IPS DF 6.9 (cell line): Measurements from ENCODE around the gene POLN.

Source experiments
- DNase-seq: peaks from one replicate; pipeline ENCODE4 v3.0.0-alpha.2; 2013; ENCODE audit warnings: low read depth, low spot score
- H3K27ac ChIP-seq: one replicate; pipeline ENCODE4 v1.5.1; 2013; ENCODE audit warnings: low read length, control low read depth
- H3K27me3 ChIP-seq: 2 replicates; pipeline ENCODE4 v1.6.1; 2013; ENCODE audit warnings: mild to moderate bottlenecking, low read length; ENCODE audit not compliant: control insufficient read depth, insufficient read depth
- H3K36me3 ChIP-seq: 2 replicates; pipeline ENCODE4 v1.6.1; 2013; ENCODE audit warnings: low read length; ENCODE audit not compliant: control insufficient read depth, insufficient read depth
- H3K4me1 ChIP-seq: 2 replicates; pipeline ENCODE4 v1.6.1; 2013; ENCODE audit warnings: low read length; ENCODE audit not compliant: control insufficient read depth, insufficient read depth
- H3K4me3 ChIP-seq: 2 replicates; pipeline ENCODE4 v1.5.1; 2013; ENCODE audit warnings: mild to moderate bottlenecking, low read length
- H3K9me3 ChIP-seq: 2 replicates; pipeline ENCODE4 v1.6.1; 2013; ENCODE audit warnings: low read length, inconsistent platforms; ENCODE audit not compliant: control insufficient read depth, insufficient read depth
- WGBS: extraction: QIAGEN DNeasy Blood & Tissue Kit; methylation state at CpG from one replicate; pipeline ENCODE4 v1.1.7; 2013; ENCODE audit warnings: mixed read lengths, missing lambda C conversion rate; ENCODE audit not compliant: insufficient read length, insufficient coverage; 5-methylcytosine and 5-hydroxymethylcytosine counted together

The POLN gene

DNA sequence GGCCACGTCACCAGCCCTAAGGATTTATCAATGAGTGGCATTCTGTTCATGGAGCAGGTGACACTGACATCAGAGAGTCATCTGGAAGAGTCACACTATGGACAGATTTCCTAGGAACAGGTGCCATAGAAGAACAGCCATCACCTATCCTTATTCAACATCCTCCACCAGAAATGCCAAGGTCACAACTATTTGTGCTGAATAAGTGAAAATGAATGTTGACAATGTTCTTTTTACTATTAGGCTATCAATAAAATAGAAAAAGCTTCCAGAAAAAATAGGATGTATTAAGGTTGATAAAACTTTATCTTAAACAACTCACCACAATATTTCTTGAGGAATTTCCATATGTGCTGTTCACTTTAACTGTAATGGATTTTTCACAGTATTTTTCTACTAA lies 62.9 kb downstream of the POLN start:
- Histone ChIP-seq H3K4me1 (no peaks in the 10 kb centered on the region), H3K27ac (no peak overlapping the region), H3K36me3 (no peaks in the 10 kb centered on the region), H3K9me3 (no peaks in the 10 kb centered on the region), H3K4me3 (no peak overlapping the region), H3K27me3 (no peaks in the 10 kb centered on the region)
- DNase-seq, result no peak
- WGBS, result no CpG with 5 or more reads among the region's 1 CpG

DNA sequence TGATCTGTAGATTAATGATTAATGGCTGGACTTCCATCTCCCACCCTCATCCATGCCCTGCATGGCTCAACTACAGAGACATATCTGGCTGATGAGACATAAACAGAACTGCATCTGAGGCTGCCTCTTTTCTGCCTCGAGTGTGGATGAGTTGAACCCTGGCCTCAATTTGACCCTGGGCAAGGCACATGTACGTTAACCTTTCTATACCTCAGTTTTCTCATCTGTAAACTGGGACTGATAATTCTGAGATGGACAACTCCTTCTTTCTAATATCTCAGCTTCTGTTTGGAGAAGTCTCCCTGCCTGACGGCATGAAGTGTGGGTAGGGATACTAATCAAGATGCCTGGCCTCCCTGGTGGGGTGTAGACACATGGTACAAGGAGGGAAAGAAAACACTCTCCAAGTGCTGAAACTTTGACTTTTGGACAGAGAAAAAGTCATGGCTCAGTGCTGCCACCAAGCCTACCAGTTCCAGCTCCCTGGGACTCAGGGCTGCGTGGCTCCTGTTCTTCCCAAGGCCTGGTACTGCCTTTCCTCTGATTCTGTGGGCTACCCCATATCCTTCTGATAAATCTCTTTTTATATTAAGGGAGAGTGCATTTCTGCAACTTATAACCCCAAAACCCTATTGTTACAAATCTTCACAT lies 64.4 kb downstream of the POLN start:
- no peaks in the 10 kb centered on the region for H3K4me1 ChIP-seq
- no peak for DNase-seq
- H3K27ac ChIP-seq, result no peak overlapping the region
- no CpG with 5 or more reads among the region's 4 CpGs for WGBS
- H3K9me3 ChIP-seq, result no peaks in the 10 kb centered on the region
- H3K4me3 ChIP-seq, result no peak overlapping the region
- no peaks in the 10 kb centered on the region for H3K36me3 ChIP-seq
- no peaks in the 10 kb centered on the region for H3K27me3 ChIP-seq

DNA sequence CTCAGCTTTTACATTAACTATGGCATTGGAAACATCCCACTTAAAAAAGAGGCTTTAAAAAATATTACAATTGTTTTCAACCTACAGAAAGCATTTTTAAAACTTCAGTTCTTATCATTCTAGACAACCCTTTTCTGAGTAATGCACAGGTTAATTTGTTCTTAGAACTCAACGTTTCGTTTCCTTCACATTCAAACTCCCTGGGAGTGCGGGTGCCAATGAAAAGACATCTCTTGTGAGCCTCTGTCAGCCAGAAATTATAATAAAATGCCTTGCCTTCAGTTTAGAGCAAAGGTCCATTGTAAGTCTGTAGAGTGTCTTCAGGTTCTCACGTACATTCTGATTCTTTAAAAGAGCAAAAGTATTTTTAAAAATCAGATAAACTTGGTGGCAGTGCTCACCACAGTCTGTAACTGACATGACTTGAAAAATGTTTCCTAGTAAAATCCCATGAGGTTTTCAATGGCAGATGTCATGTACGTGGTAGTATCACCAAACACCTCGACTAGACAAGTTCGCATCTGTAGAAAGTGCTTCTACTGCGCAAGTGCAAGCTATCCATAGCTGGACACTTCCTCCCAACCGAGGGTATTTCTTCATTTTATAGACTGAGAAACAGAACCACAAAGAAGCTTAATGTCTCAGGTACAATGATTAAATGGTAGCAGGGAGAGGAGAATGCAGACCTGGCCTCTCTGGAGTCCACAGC lies 65.8 kb downstream of the POLN start:
- Histone ChIP-seq H3K4me1 (no peaks in the 10 kb centered on the region), H3K27me3 (no peaks in the 10 kb centered on the region), H3K9me3 (no peaks in the 10 kb centered on the region), H3K4me3 (no peak overlapping the region), H3K27ac (no peak overlapping the region), H3K36me3 (no peaks in the 10 kb centered on the region)
- WGBS, result no CpG with 5 or more reads among the region's 9 CpGs
- DNase-seq, result no peak

DNA sequence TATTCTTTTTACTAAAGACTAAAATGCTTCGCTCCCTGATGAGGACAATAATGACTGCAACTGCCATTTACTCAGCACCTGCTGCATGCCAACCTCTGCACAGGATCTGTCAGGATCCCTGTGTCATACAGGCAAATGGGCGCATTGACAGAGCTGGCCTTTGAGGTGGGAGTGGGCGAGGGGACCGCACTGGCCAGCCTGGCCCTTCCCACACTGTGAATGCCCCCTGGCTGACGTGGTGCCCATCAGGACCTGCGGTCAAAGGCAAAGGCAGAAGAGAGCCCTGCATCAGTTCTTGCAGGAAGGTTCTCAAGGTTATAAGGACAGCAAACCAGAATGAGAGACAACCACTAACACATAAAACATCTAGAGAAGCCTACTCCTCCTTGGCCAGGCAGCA lies 67.9 kb downstream of the POLN start:
- no peaks in the 10 kb centered on the region for H3K36me3 ChIP-seq
- WGBS, result no CpG with 5 or more reads among the region's 6 CpGs
- no peaks in the 10 kb centered on the region for H3K27me3 ChIP-seq
- no peaks in the 10 kb centered on the region for H3K4me1 ChIP-seq
- DNase-seq, result no peak
- no peak overlapping the region for H3K4me3 ChIP-seq
- no peak overlapping the region for H3K27ac ChIP-seq
- no peaks in the 10 kb centered on the region for H3K9me3 ChIP-seq

DNA sequence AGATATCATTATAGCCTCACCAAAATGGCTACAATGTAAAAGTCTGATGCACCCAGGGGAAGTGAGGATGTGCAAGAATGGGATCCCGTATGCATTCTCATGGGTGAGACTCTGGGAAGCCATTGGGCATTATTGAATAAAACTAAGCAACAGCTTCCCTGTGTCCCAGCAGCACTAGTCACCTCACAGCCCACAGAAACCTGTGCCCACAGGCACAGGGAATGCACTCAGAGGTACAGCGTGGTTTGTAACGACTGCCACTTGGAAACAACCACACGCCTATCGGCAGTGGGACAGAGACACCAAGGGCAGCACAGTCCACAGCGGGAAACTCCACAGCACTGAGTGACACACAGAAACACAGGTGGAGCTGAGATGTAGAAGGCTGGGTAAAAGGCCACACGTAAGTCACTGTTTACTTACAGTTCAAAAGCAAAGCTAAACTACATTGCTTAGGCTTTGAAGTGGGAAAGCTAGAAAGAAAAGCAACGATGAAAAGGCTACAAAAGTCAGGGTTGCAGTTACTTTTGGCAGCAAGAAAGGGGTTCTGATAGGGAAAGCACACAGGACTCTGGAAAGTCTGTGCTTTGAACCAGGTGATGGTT lies 69.2 kb downstream of the POLN start:
- no CpG with 5 or more reads among the region's 8 CpGs for WGBS
- no peaks in the 10 kb centered on the region for H3K9me3 ChIP-seq
- no peak for DNase-seq
- H3K4me3 ChIP-seq, result no peak overlapping the region
- no peaks in the 10 kb centered on the region for H3K36me3 ChIP-seq
- H3K27me3 ChIP-seq, result no peaks in the 10 kb centered on the region
- no peak overlapping the region for H3K27ac ChIP-seq
- no peaks in the 10 kb centered on the region for H3K4me1 ChIP-seq

DNA sequence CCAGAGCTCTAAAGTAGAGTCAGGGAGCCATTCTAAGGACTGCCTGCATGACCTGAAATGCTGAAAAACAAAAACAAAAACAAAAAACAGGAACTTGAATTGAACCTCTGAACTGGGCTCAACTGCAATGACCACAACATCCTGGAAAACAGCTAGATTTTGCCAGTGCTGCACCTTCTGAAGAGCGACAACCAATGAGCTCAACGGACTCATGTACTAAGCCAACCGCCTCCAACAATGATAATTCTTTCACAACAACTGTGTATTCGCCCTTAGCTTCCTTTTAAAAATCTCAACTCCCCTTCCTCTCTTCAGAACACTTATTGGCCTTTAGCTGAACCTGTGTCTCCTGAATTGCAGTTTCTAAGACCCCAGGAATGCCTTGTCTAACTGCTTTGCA lies 69.8 kb downstream of the POLN start:
- Histone ChIP-seq H3K4me3 (no peak overlapping the region), H3K9me3 (no peaks in the 10 kb centered on the region), H3K4me1 (no peaks in the 10 kb centered on the region), H3K27ac (no peak overlapping the region), H3K36me3 (no peaks in the 10 kb centered on the region), H3K27me3 (no peaks in the 10 kb centered on the region)
- no CpG with 5 or more reads among the region's 4 CpGs for WGBS
- no peak for DNase-seq

DNA sequence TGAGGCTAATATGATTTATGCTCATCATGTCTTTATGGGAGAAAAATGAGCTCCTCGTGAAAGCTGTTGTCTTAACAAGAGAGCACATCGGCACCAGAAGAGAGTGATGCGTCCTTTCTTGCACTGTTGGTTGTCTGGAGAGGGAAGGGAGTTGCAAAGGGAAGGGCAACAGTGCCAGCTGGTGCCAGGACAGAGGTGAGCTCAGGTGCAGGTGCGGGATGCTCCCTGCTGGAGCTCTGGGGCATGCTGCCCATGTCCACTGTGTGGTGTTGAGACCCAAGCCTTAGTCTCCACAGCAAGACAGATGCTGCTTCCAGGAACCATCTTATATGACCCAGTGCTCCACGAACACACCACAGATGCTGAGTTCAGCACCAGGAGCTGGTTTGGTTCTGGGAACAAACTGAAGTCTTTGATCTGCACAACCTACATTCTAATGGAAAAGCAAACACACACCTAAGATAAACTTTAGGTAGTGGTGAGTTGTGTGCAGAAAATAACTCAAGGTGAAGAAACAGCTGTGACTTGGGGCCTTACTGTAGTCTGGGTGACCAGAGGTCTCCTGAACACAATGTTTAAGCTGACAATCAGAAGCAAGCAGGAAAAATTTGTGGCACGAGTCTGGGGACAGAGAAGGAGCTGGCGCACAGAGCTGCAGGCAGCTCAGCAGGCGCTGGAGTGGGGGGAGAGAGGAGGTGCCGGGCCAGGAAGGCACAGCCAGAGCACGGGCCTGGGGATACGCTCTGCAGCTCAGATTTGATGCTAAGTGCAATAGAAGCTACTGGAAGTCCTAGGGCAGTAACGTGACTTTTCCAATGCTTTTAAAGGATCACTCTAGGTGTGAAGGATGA lies 73.2 kb downstream of the POLN start:
- no peak for DNase-seq
- no peaks in the 10 kb centered on the region for H3K36me3 ChIP-seq
- H3K9me3 ChIP-seq, result no peaks in the 10 kb centered on the region
- H3K27me3 ChIP-seq, result no peaks in the 10 kb centered on the region
- no peak overlapping the region for H3K27ac ChIP-seq
- no peak overlapping the region for H3K4me3 ChIP-seq
- no CpG with 5 or more reads among the region's 12 CpGs for WGBS
- no peaks in the 10 kb centered on the region for H3K4me1 ChIP-seq

DNA sequence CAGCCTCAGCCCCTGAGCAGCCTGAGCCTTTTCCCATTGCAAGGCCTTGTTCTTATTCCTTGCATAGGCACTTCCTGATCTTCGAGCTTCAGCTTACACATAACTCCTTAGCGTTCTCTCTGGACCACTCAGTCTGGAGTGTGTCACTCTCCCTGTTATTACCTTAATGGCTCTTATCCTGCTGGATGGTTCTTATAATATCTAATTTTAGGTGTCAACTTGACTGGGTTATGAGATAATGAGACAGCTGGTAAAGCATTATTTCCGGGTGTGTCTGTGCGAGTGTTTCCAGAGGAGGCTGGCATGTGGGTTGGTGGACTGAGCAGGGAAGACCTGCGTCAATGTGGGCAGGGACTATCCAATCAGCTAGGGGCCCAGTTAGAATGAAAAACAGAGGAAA lies 75.7 kb downstream of the POLN start:
- no peaks in the 10 kb centered on the region for H3K36me3 ChIP-seq
- no peak for DNase-seq
- H3K4me1 ChIP-seq, result no peaks in the 10 kb centered on the region
- WGBS, result no CpG with 5 or more reads among the region's 5 CpGs
- no peaks in the 10 kb centered on the region for H3K9me3 ChIP-seq
- H3K27ac ChIP-seq, result no peak overlapping the region
- H3K4me3 ChIP-seq, result no peak overlapping the region
- H3K27me3 ChIP-seq, result no peaks in the 10 kb centered on the region

DNA sequence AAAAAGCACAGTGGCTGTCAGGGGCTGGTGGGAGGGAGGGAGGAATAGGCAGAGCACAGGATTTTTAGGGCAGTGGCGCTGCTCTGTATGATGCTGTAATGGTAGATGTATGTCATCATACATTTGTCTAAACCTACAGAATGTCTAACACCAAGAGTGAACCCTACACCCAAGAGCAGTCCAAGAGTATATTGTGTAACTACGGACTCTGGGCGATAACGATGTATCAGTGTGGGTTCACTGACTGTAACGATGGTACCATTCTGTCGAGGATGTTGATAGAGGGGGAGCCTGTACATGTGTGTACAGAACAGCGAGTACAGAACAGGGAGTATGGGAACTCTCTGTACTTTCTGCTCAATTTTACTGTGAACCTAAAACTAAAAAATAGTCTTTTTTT lies 76.5 kb downstream of the POLN start:
- no peaks in the 10 kb centered on the region for H3K9me3 ChIP-seq
- H3K27ac ChIP-seq, result no peak overlapping the region
- H3K36me3 ChIP-seq, result no peaks in the 10 kb centered on the region
- H3K4me3 ChIP-seq, result no peak overlapping the region
- no peaks in the 10 kb centered on the region for H3K27me3 ChIP-seq
- H3K4me1 ChIP-seq, result no peaks in the 10 kb centered on the region
- no CpG with 5 or more reads among the region's 7 CpGs for WGBS
- DNase-seq, result no peak

DNA sequence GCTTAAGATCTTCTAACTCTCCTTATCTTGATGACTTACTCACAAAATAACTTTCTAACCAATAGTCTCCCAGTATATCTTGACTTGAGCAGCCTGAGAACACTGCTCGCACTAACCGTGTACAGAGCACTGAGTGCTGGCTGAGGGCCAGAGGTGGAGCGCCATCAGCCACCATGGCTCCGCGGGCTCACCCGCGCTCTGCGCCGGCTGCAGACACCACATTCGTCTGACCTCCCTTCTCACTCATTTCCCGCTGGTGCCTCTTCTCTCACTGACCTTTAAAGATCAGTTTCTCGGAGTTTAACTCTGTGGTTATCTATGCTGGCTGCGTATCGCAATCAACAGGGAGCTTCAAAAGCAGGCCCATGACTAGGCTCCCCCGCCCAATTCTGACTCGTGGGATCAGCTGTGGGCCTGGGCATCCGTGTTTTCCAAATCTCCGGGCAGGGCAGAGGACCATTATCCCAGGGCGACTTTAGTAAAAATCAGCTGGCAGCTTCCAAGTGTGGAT lies 78.6 kb downstream of the POLN start:
- DNase-seq, result no peak
- H3K27ac ChIP-seq, result no peak overlapping the region
- no peak overlapping the region for H3K4me3 ChIP-seq
- no peaks in the 10 kb centered on the region for H3K4me1 ChIP-seq
- H3K27me3 ChIP-seq, result no peaks in the 10 kb centered on the region
- H3K36me3 ChIP-seq, result no peaks in the 10 kb centered on the region
- no peaks in the 10 kb centered on the region for H3K9me3 ChIP-seq
- WGBS, result no CpG with 5 or more reads among the region's 19 CpGs
